OCI-LY7 (cell line): ENCODE data around the gene METAP2.

ENCODE experiments used
- CTCF ChIP-seq: fragments of 200-600 bp; sonication (generic); conservative IDR thresholded peaks from 2 replicates; pipeline ENCODE4 v1.5.1; 2014; ENCODE audit warnings: mild to moderate bottlenecking, antibody characterized with exemption, low read length, moderate library complexity, mixed read lengths
- EZH2phosphoT487 ChIP-seq: fragments of 200-600 bp; sonication (generic); IDR thresholded peaks from 2 replicates; pipeline ENCODE4 v1.6.1; 2018; ENCODE audit warnings: low read depth, borderline replicate concordance, mild to moderate bottlenecking, mixed run types, antibody characterized with exemption, low read length, moderate library complexity, mixed read lengths

GRCh38 chr12:95545731-95546490 lies 72.0 kb downstream of the METAP2 start:
- TF ChIP-seq CTCF (no peak), EZH2phosphoT487 (no peak)
